A673 (cell line): ENCODE measurements around the gene KPNB1. TPM values are rescaled to one million over a fixed set of nuclear protein-coding genes. Genes with fewer than 3 reads are reported as not detected.
"Not testable (repeated sequence)": the region's sequence is repeated elsewhere in the genome, so short reads cannot be mapped to it uniquely, and the experiment has no call there.

Source experiments
- BruUV-seq: library from RNA; stranded (reverse); fragments of 400-500 nt; replicated peaks from 2 replicates; lab custom pipeline; 2021; lab: Mats Ljungman, UMichigan
- CTCF ChIA-PET: fragments of 300-600 bp; sonication (Branson Sonifier 250); formaldehyde crosslinking; loops from one replicate; lab custom pipeline; 2022; ENCODE audit warnings: antibody characterized with exemption; lab: Charles Lee
- POLR2A ChIA-PET: fragments of 300-600 bp; sonication (Branson Sonifier 250); formaldehyde crosslinking; loops from one replicate; lab custom pipeline; 2022; ENCODE audit warnings: antibody characterized with exemption; ENCODE audit not compliant: low non-redundant PET; lab: Charles Lee
- DNase-seq: peaks from one replicate; pipeline ENCODE4 v3.0.0-alpha.2; 2015; ENCODE audit warnings: low spot score
- H3K27ac ChIP-seq: fragments of 200-600 bp; sonication (generic); 2 replicates; pipeline ENCODE4 v1.5.1; 2016; ENCODE audit warnings: mixed run types, low read depth, mild to moderate bottlenecking, mixed read lengths, antibody characterized with exemption, low read length; ENCODE audit not compliant: poor library complexity, severe bottlenecking
- H3K27me3 ChIP-seq: fragments of 200-600 bp; sonication (generic); replicated peaks from 2 replicates; pipeline ENCODE4 v1.6.1; 2017; ENCODE audit warnings: mixed run types, low read depth, mild to moderate bottlenecking, mixed read lengths, antibody characterized with exemption, low read length; ENCODE audit not compliant: insufficient read depth, poor library complexity
- H3K36me3 ChIP-seq: fragments of 200-600 bp; sonication (generic); 2 replicates; pipeline ENCODE4 v1.6.1; 2016; ENCODE audit warnings: mixed run types, mild to moderate bottlenecking, mixed read lengths, antibody characterized with exemption, low read length; ENCODE audit not compliant: insufficient read depth, poor library complexity, severe bottlenecking
- H3K4me1 ChIP-seq: fragments of 200-600 bp; sonication (generic); 2 replicates; pipeline ENCODE4 v1.6.1; 2017; ENCODE audit warnings: mixed run types, mild to moderate bottlenecking, mixed read lengths, antibody characterized with exemption, low read length; ENCODE audit not compliant: insufficient read depth, poor library complexity, severe bottlenecking
- H3K4me3 ChIP-seq: fragments of 200-600 bp; sonication (generic); 2 replicates; pipeline ENCODE4 v1.5.1; 2016; ENCODE audit warnings: low read depth, mixed run types, mild to moderate bottlenecking, mixed read lengths, low read length; ENCODE audit not compliant: poor library complexity, severe bottlenecking
- H3K9me3 ChIP-seq: fragments of 200-600 bp; sonication (generic); 2 replicates; pipeline ENCODE4 v1.6.1; 2016; ENCODE audit warnings: mixed run types, low read depth, mild to moderate bottlenecking, mixed read lengths, antibody characterized with exemption, low read length; ENCODE audit not compliant: poor library complexity, severe bottlenecking
- EZH2 ChIP-seq: fragments of 200-600 bp; sonication (generic); IDR thresholded peaks from 2 replicates; pipeline ENCODE4 v1.6.1; 2017; ENCODE audit warnings: borderline replicate concordance, low read depth, mild to moderate bottlenecking, mixed read lengths, antibody characterized with exemption, low read length; ENCODE audit not compliant: poor library complexity, severe bottlenecking
- intact Hi-C: fragments of 100-400 bp; cut with micrococcal nuclease; formaldehyde crosslinking; loops from one replicate; pipeline ENCODE4 v1.10.0; 2022; ENCODE audit not compliant: unreplicated experiment
- total RNA-seq: library from RNA; stranded (reverse); gene quantifications from 2 replicates; pipeline ENCODE4 v1.2.3, GENCODE V29; 2021
- TF ChIP-seq, protein P1 (sequence below): fragments of 300-800, 200-600 bp; sonication (generic); conservative IDR thresholded peaks from 2 replicates; pipeline ENCODE4 v1.5.1; 2017; ENCODE audit warnings: low read depth, mild to moderate bottlenecking, antibody characterized with exemption, low read length, moderate library complexity, mixed read lengths

KPNB1 gene
- total RNA-seq, 1 experiment from 2014 or later: 429 TPM

- CTCF ChIA-PET: no interaction called here
- peaks cover 87% of the 10 kb centered on the region for H3K36me3 ChIP-seq
- intact Hi-C loops: no loop called here
- no TSS peak for BruUV-seq
- POLR2A ChIA-PET: no interaction called here
- no peaks in the 10 kb centered on the region for H3K9me3 ChIP-seq
- no peak for DNase-seq
- no peaks in the 10 kb centered on the region for H3K4me1 ChIP-seq
- no peak overlapping the region for H3K27ac ChIP-seq
- TF ChIP-seq, protein P1, sequence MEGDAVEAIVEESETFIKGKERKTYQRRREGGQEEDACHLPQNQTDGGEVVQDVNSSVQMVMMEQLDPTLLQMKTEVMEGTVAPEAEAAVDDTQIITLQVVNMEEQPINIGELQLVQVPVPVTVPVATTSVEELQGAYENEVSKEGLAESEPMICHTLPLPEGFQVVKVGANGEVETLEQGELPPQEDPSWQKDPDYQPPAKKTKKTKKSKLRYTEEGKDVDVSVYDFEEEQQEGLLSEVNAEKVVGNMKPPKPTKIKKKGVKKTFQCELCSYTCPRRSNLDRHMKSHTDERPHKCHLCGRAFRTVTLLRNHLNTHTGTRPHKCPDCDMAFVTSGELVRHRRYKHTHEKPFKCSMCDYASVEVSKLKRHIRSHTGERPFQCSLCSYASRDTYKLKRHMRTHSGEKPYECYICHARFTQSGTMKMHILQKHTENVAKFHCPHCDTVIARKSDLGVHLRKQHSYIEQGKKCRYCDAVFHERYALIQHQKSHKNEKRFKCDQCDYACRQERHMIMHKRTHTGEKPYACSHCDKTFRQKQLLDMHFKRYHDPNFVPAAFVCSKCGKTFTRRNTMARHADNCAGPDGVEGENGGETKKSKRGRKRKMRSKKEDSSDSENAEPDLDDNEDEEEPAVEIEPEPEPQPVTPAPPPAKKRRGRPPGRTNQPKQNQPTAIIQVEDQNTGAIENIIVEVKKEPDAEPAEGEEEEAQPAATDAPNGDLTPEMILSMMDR: no peak
- TF ChIP-seq EZH2: no peak
- H3K27me3 ChIP-seq: no peaks in the 10 kb centered on the region
- H3K4me3 ChIP-seq: no peak overlapping the region
These were observed 28.5 kb downstream of the KPNB1 start for GRCh38 chr17:47678196-47678595.

GRCh38 chr17:47682138-47682537 lies 32.4 kb downstream of the KPNB1 start:
- Histone ChIP-seq H3K4me3 (no peak overlapping the region), H3K9me3 (no peaks in the 10 kb centered on the region), H3K36me3 (peaks cover 58% of the 10 kb centered on the region), H3K27me3 (no peaks in the 10 kb centered on the region), H3K4me1 (no peaks in the 10 kb centered on the region), H3K27ac (no peak overlapping the region)
- DNase-seq: no peak
- TF ChIP-seq, protein P1: no peak
- ChIA-PET CTCF (no interaction called here), POLR2A (no interaction called here)
- BruUV-seq: no TSS peak
- intact Hi-C loops: no loop called here

GRCh38 chr17:47682727-47683126 lies 33.0 kb downstream of the KPNB1 start:
- peaks cover 52% of the 10 kb centered on the region for H3K36me3 ChIP-seq
- H3K9me3 ChIP-seq, DNase-seq, BruUV-seq, intact Hi-C loops, H3K4me3 ChIP-seq, H3K4me1 ChIP-seq, H3K27me3 ChIP-seq, CTCF ChIA-PET, H3K27ac ChIP-seq, POLR2A ChIA-PET: not testable (repeated sequence)

DNA sequence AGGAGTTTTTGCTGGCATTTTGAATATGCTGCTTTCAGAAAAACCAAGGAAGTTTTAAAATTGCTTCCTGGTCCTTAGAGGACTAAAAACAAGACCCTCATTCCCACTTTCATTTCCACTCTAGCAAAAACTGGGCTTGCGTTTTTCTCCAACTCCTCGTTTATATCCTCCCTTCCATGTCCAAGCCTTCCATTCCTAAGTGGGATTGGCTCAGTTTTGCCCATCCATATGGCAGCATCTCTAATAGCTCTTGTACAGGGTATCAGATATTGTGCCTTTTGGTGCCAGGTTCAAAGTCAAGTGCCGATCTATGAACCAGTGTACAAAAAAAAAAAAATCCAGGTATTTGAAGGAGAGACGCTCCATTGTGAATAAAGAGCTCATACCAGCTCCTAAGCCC lies 34.3 kb downstream of the KPNB1 start:
- POLR2A ChIA-PET: interaction anchor here (0.6 kb wide), 1 partner anchor 18 kb away, joined by 4 read pairs; no protein-coding TSS in a partner anchor
- CTCF ChIA-PET: no interaction called here

More for the DNA sequence above, 34.3 kb downstream of the KPNB1 start:
- no peak overlapping the region for H3K4me3 ChIP-seq
- no peak overlapping the region for H3K27ac ChIP-seq
- H3K9me3 ChIP-seq: no peaks in the 10 kb centered on the region
- intact Hi-C loops: no loop called here
- no peaks in the 10 kb centered on the region for H3K27me3 ChIP-seq
- peaks cover 43% of the 10 kb centered on the region for H3K36me3 ChIP-seq
- no TSS peak for BruUV-seq
- DNase-seq: no peak
- TF ChIP-seq, protein P1: no peak
- H3K4me1 ChIP-seq: no peaks in the 10 kb centered on the region
